ENCODE results near the gene OR10P1.

DNA sequence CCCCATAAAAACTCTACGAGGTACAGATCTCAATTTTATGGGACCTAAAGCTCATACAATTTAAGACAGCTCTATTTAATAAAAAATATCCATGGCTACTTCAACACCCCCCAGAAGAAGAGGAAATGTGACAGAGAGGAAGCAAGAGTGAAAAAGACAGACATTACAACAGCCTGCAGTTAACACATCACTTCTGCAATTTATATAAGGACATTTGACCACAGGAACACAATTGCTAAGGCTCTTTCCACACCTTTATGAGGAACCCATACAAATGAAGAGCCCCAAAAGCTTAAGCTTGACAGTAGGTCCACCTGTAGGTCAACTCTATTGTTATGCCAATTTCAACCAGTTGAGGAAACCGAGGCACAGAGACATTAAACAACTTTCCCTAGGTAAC is 5.6 kb downstream of the OR10P1 start:
- TF ChIP-seq, protein P1, sequence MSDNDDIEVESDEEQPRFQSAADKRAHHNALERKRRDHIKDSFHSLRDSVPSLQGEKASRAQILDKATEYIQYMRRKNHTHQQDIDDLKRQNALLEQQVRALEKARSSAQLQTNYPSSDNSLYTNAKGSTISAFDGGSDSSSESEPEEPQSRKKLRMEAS (IDR thresholded peaks at IDR 0.05), result no peak
- TF ChIP-seq POLR2A (IDR thresholded peaks at IDR 0.05; ENCODE audit: low read length) (no peak), RAD21 (conservative IDR thresholded peaks at IDR 0.05 in 1 of 2, IDR thresholded peaks at IDR 0.05 in 1 of 2) (no peak), BHLHE40 (IDR thresholded peaks at IDR 0.05; ENCODE audit: low read depth, low read length) (no peak), E2F6 (IDR thresholded peaks at IDR 0.05; ENCODE audit: borderline replicate concordance, low read depth) (no peak), EHMT2 (IDR thresholded peaks at IDR 0.05; ENCODE audit: low read depth) (no peak)
- TF ChIP-seq, protein P2, sequence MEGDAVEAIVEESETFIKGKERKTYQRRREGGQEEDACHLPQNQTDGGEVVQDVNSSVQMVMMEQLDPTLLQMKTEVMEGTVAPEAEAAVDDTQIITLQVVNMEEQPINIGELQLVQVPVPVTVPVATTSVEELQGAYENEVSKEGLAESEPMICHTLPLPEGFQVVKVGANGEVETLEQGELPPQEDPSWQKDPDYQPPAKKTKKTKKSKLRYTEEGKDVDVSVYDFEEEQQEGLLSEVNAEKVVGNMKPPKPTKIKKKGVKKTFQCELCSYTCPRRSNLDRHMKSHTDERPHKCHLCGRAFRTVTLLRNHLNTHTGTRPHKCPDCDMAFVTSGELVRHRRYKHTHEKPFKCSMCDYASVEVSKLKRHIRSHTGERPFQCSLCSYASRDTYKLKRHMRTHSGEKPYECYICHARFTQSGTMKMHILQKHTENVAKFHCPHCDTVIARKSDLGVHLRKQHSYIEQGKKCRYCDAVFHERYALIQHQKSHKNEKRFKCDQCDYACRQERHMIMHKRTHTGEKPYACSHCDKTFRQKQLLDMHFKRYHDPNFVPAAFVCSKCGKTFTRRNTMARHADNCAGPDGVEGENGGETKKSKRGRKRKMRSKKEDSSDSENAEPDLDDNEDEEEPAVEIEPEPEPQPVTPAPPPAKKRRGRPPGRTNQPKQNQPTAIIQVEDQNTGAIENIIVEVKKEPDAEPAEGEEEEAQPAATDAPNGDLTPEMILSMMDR (IDR thresholded peaks at IDR 0.05), result no peak
- TF ChIP-seq, protein P3, sequence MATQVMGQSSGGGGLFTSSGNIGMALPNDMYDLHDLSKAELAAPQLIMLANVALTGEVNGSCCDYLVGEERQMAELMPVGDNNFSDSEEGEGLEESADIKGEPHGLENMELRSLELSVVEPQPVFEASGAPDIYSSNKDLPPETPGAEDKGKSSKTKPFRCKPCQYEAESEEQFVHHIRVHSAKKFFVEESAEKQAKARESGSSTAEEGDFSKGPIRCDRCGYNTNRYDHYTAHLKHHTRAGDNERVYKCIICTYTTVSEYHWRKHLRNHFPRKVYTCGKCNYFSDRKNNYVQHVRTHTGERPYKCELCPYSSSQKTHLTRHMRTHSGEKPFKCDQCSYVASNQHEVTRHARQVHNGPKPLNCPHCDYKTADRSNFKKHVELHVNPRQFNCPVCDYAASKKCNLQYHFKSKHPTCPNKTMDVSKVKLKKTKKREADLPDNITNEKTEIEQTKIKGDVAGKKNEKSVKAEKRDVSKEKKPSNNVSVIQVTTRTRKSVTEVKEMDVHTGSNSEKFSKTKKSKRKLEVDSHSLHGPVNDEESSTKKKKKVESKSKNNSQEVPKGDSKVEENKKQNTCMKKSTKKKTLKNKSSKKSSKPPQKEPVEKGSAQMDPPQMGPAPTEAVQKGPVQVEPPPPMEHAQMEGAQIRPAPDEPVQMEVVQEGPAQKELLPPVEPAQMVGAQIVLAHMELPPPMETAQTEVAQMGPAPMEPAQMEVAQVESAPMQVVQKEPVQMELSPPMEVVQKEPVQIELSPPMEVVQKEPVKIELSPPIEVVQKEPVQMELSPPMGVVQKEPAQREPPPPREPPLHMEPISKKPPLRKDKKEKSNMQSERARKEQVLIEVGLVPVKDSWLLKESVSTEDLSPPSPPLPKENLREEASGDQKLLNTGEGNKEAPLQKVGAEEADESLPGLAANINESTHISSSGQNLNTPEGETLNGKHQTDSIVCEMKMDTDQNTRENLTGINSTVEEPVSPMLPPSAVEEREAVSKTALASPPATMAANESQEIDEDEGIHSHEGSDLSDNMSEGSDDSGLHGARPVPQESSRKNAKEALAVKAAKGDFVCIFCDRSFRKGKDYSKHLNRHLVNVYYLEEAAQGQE (IDR thresholded peaks at IDR 0.05), result no peak
